CD1c-positive myeloid dendritic cell (primary cell): Measurements from ENCODE around the gene CMSS1.
"Not testable (repeated sequence)": the region's sequence is repeated elsewhere in the genome, so short reads cannot be mapped to it uniquely, and the experiment has no call there.

Source experiments
- DNase-seq: peaks from one replicate; pipeline ENCODE4 v3.0.0-alpha.2; 2016; ENCODE audit errors: extremely low spot score

The CMSS1 gene

GRCh38 chr3:100024520-100025303 is 207.1 kb downstream of the CMSS1 start:
- DNase-seq = no peak

DNA sequence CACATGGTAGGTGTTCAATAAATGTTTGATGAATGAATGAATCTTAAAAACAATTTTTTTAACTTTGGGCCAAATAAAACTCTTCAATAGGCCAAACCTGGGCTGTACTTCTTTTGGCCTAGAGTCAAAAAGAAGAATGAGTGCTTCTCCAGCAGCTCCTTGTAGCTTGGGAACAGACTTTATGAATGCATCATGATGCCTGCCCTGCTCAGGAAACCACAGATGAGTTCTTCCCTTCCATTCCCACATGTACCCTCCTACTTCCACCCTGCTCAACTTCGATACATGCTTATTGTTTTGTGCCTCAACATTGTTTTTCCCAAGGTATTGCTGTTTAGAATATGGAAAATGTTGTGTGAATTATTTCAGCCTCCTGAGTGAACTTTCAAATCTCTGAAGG is 209.7 kb downstream of the CMSS1 start:
- no peak for DNase-seq

DNA sequence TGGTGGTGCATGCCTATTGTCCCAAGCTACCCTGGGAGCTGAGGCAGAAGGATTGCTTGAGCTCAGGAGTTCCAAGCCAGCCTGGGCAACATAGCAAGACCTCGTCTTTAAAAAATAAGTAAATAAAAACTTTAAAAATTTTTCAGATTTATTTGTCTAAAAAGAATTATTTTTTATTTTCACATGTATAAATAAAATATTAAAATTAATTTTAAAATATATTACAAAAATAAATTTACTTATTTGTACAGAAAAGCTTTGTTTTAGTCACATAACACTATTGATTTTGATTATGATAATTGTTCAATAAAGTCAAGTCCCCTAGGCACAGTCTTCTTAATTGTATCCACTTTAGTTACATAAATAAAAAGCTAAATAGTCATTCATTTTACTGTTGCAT is 211.4 kb downstream of the CMSS1 start:
- no peak for DNase-seq

- DNase-seq = no peak
Measured at GRCh38 chr3:100029689-100030088, 212.0 kb downstream of the CMSS1 start.

DNA sequence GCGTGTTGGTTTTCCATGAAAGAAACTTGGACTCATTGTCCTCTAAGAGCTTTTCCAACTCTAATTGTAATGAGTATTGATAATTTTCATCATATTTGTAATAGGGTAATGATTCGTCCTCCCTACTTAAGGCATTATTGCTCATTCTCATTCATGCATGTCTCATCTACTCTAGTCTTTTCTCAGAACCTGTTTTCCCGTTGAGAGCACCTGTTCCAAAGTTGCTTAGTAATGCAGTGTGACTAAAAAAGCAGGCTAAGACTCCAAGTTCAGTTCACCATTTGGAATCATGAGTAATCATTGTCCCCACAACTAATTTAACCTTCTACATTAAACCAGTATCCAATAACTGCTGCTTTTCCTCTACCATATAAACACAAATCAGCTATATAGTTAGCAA is 212.7 kb downstream of the CMSS1 start:
- DNase-seq = no peak

DNA sequence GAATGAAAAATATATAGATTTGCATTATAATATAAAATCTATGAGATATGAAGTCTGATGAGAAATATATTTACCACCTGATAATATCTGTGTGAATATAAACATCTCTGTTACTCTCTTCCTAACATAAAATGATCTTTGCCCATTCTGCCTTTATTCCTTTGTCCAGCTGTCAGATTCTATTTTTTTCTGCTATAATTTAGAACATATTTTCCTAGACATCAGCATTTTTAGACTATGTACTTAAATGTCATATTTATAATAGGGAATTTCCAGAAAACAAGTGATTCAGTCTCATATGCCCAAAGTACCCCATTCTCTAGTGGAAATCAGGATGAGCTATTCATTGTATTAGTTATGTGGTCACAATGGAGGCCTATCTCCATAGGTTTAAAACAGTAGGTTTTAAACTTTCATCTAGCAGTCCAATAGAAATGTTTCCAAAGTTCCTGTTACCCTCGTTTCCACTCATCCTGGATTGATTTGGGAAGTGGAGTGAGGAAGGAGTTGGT is 213.3 kb downstream of the CMSS1 start:
- DNase-seq = no peak

GRCh38 chr3:100032243-100032642 is 214.6 kb downstream of the CMSS1 start:
- DNase-seq = no peak

DNA sequence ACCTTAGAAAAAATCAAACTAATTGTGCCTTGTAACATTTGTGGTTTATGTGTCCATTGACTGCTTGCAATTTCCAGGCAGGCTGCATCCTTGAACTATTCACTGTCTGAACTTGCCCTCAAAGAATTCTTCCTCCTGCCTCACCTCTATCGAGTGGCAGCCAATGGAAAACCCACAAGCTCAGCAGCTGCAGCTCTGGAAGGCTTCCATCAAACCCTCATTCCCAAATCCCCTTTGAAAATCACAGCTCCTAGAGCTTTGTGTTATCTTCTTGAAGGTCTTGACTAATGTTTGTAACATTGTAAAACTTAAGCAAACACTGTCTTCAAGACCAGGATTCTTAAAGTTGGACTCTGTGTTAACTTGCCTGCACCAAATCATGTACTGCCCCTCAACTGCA is 215.5 kb downstream of the CMSS1 start:
- DNase-seq = no peak

- DNase-seq = no peak
Measured at GRCh38 chr3:100033903-100034471, 216.3 kb downstream of the CMSS1 start.

- no peak for DNase-seq
Measured at GRCh38 chr3:100039075-100039474, 221.4 kb downstream of the CMSS1 start.

GRCh38 chr3:100040451-100041225 is 223.0 kb downstream of the CMSS1 start:
- no peak for DNase-seq

GRCh38 chr3:100041328-100041749 is 223.7 kb downstream of the CMSS1 start:
- DNase-seq = no peak

DNA sequence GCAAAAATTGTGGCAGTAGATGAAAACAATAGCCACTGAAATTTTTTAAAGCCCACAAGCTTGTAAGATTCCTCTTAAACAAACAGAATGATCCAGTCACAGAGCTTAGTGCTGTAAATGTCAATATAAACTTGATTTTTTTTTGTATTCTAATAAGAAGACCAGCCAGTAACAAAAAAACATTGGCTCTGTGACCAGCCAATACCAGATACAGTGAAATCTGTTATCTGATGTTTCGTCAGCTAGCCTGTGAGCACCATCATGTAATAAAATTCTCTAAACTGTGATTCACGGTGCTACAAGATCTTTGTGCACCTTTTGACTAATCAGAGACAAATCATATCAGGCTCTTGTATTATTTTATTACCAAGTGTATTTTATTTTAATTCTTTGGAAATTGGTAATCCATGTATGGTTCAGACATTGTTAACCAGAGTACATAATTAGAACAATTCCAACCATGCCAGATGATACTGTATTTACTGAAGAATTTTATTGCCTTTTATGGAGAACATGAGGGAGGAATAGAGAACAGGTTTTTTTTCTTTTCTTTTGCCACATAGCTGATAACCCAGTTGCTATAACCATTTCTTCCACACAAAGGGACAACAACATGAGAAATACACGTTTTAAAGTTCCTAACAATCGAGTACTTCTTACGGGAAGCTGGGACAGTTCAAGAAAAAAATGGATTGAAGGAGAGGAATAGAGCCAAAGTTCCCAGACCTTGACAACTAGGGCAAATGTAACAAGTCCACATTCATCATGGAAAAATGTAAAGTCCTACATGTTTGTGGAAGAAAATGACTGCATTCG is 224.7 kb downstream of the CMSS1 start:
- no peak for DNase-seq

DNA sequence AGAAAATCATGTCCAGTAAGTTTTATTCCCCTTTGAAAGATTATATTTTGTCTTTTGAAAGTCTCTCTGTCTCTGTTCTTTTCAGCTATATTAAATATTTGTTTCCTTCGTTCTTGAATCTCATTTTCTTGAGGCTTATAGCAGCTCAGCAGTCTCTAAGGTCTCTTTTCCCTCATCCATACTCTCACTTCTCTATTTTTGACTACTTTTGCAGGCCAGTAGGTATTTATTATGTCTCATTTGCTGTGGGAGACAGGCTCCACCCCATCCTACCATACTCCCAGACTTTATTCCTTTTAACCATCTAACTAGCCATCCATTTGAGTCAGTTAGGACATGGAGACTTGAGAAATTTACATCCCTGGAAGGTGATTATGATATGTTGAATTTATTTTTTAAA is 225.6 kb downstream of the CMSS1 start:
- DNase-seq = peak; percentile 59

GRCh38 chr3:100044369-100044768 is 226.7 kb downstream of the CMSS1 start:
- DNase-seq = peak; percentile 86

DNA sequence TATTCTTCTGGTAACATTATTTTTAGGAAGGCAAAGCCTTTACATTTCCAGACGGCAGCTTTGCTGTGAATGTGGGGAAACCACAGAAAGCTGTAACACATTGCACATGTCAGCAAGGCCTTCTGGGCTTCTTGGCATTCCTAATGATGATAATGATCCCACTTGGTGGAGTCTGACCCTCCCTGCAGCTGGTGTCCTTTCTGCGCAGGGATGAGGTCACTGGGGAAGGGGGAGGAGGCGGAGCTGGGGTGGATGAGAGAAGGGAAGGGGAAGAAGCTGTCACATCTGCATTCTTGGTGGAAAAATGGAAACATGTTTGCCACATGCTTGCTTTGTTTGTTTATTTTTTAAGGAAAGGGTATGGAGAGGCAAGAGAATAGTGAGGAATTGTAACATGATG is 228.0 kb downstream of the CMSS1 start:
- peak; percentile 47 for DNase-seq

GRCh38 chr3:100046986-100047385 is 229.3 kb downstream of the CMSS1 start:
- DNase-seq = peak; percentile 51

DNA sequence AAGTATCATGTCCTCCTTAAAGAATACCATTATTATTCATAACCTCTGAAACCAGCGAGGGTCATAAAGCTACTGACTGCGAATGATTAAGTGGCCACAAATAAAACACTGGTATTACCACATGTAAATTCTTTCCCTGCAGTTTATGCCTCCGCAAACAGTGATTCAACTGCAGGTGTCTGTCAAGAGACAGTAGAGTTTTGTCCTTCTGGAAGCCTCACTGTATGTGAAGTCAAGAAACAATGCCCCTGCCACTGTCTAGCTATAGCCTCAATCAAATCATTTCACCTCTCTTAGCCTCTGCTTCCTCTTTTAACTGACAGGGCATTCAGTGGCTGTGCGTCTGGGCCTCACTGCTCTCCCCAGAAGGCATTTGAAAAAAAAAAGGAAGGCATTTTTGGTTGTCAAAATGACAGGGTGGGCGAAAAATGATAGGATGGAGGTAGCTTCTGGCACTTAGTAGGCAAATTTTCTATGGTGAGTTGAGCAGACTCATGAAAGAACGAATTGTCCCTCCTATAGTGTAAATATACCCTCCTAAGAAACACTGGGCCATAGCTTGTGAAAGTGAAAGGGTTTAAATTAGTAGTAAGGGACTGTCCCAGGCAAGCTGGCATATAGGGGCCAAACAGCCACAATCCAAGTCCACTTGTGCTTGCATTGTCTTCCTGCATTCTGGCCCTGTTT is 229.9 kb downstream of the CMSS1 start:
- DNase-seq = peak; percentile 73

- no peak for DNase-seq
Measured at GRCh38 chr3:100048248-100048647, 230.6 kb downstream of the CMSS1 start.

DNA sequence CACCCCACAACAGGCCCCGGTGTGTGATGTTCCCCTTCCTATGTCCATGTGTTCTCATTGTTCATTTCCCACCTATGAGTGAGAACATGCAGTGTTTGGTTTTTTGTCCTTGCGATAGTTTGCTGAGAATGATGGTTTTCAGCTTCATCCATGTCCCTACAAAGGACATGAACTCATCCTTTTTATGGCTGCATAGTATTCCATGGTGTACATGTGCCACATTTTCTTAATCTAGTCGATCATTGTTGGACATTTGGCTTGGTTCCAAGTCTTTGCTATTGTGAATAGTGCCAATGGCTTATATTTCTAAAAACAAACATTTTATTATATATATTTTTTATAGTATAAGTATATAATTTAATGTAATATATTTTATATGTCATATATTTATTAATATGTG is 233.9 kb downstream of the CMSS1 start:
- not testable (repeated sequence) for DNase-seq

DNA sequence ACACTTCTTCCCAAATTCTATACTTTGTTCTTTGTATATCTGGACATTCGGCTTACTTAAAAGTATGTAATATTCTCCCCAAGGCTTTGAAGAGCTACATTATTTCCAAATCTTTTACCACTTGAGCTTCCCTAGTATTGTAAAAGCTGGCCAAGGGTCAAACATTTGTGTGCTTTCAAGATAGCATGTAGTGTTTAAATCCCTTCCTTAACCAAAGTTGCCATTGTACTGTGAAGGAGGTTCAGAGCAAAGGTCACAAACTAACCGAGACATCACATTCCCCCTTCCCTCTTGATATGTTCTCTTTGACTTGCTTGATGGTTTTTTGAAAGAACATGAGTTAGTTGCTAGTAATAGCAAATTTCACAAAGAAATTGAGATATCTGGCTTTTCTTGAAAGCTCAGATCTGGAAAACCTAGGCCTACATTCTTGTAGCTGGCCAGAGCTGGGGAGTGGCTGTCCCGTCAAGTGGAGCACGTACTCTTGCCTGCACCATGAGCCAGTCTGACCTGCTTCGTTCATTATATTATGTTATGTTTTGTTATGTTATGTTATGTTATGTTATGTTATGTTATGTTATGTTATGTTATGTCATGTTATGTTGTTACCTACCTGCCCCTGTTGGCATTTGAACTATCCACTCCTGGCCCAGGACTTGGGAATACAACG is 236.4 kb downstream of the CMSS1 start:
- no peak for DNase-seq
